ENCODE results near the gene OS9.
"Not testable (repeated sequence)": the region's sequence is repeated elsewhere in the genome, so short reads cannot be mapped to it uniquely, and the experiment has no call there.

The OS9 gene

GRCh38 chr12:57661376-57661775, 32.6 kb upstream of the OS9 start:
- TF ChIP-seq CTCF (IDR thresholded peaks at IDR 0.05; ENCODE audit: low read depth, low read length) = no peak
- no peak for DNase-seq (ENCODE audit: extremely low read depth, low read depth)

GRCh38 chr12:57665066-57665820, 28.7 kb upstream of the OS9 start:
- DNase-seq (ENCODE audit: extremely low read depth, low read depth) = not testable (repeated sequence)

GRCh38 chr12:57666897-57667296, 27.0 kb upstream of the OS9 start:
- TF ChIP-seq CTCF (IDR thresholded peaks at IDR 0.05; ENCODE audit: low read depth, low read length) = no peak

GRCh38 chr12:57669691-57670090, 24.2 kb upstream of the OS9 start:
- not testable (repeated sequence) for DNase-seq (ENCODE audit: extremely low read depth, low read depth)

More at GRCh38 chr12:57666897-57667296, 27.0 kb upstream of the OS9 start:
- DNase-seq (ENCODE audit: extremely low read depth, low read depth) = no peak

- DNase-seq (ENCODE audit: extremely low read depth, low read depth) = not testable (repeated sequence)
These were observed 22.1 kb upstream of the OS9 start for GRCh38 chr12:57671811-57672210.

GRCh38 chr12:57672801-57673200, 21.1 kb upstream of the OS9 start:
- DNase-seq (ENCODE audit: extremely low read depth, low read depth) = no peak
- no peak for TF ChIP-seq CTCF (IDR thresholded peaks at IDR 0.05; ENCODE audit: low read depth, low read length)

GRCh38 chr12:57674691-57675090, 19.2 kb upstream of the OS9 start:
- TF ChIP-seq CTCF (IDR thresholded peaks at IDR 0.05; ENCODE audit: low read depth, low read length) = no peak
- DNase-seq (ENCODE audit: extremely low read depth, low read depth) = no peak

- not testable (repeated sequence) for DNase-seq (ENCODE audit: extremely low read depth, low read depth)
These were observed 16.0 kb upstream of the OS9 start for GRCh38 chr12:57677947-57678346.

GRCh38 chr12:57679697-57680096, 14.2 kb upstream of the OS9 start:
- no peak for DNase-seq (ENCODE audit: extremely low read depth, low read depth)
- no peak for TF ChIP-seq CTCF (IDR thresholded peaks at IDR 0.05; ENCODE audit: low read depth, low read length)

Data from AG09319 (cell line).